H9 (cell line): ENCODE measurements around the gene TCEAL4. TPM values are rescaled to one million over a fixed set of nuclear protein-coding genes. Genes with fewer than 3 reads are reported as not detected.

ENCODE experiments used
- DNase-seq: peaks from one replicate; pipeline ENCODE4 v3.0.0-alpha.2; 2017
- H2AFZ ChIP-seq: one replicate; pipeline ENCODE4 v1.6.1; 2013; ENCODE audit warnings: mild to moderate bottlenecking, low read length, control low read depth, moderate library complexity
- H2AK5ac ChIP-seq: 2 replicates; pipeline ENCODE4 v1.6.1; 2013; ENCODE audit warnings: low read length, control low read depth, mixed read lengths; ENCODE audit not compliant: insufficient read length
- H2BK120ac ChIP-seq: one replicate; pipeline ENCODE4 v1.6.1; 2013; ENCODE audit warnings: low read depth, mild to moderate bottlenecking, low read length, control low read depth, inconsistent platforms; ENCODE audit not compliant: poor library complexity, severe bottlenecking
- H2BK12ac ChIP-seq: 2 replicates; pipeline ENCODE4 v1.6.1; 2013; ENCODE audit warnings: low read length, control low read depth, mixed read lengths, low read depth; ENCODE audit not compliant: insufficient read length
- H2BK15ac ChIP-seq: 2 replicates; pipeline ENCODE4 v1.6.1; 2013; ENCODE audit warnings: low read depth, low read length, control low read depth
- H2BK20ac ChIP-seq: one replicate; pipeline ENCODE4 v1.6.1; 2013; ENCODE audit warnings: low read depth, mild to moderate bottlenecking, low read length, control low read depth, inconsistent platforms; ENCODE audit not compliant: poor library complexity, severe bottlenecking
- H2BK5ac ChIP-seq: 2 replicates; pipeline ENCODE4 v1.6.1; 2013; ENCODE audit warnings: low read length, control low read depth, mixed read lengths; ENCODE audit not compliant: insufficient read length
- H3K14ac ChIP-seq: 2 replicates; pipeline ENCODE4 v1.6.1; 2013; ENCODE audit warnings: low read length, control low read depth; ENCODE audit not compliant: insufficient read depth
- H3K18ac ChIP-seq: 2 replicates; pipeline ENCODE4 v1.6.1; 2013; ENCODE audit warnings: low read depth, mild to moderate bottlenecking, mixed read lengths, low read length, control low read depth; ENCODE audit not compliant: insufficient read length
- H3K23ac ChIP-seq: 2 replicates; pipeline ENCODE4 v1.6.1; 2013; ENCODE audit warnings: low read length, control low read depth, mixed read lengths, low read depth; ENCODE audit not compliant: insufficient read length
- H3K23me2 ChIP-seq: 2 replicates; pipeline ENCODE4 v1.6.1; 2013; ENCODE audit warnings: low read depth, mild to moderate bottlenecking, mixed read lengths, low read length, control low read depth; ENCODE audit not compliant: insufficient read length, poor library complexity, severe bottlenecking
- H3K27ac ChIP-seq: 2 replicates; pipeline ENCODE4 v1.5.1; 2013; ENCODE audit warnings: low read length, control low read depth, mixed read lengths, low read depth; ENCODE audit not compliant: insufficient read length
- H3K27me3 ChIP-seq: 2 replicates; pipeline ENCODE4 v1.6.1; 2013; ENCODE audit warnings: low read length, control low read depth, inconsistent platforms; ENCODE audit not compliant: insufficient read depth
- H3K4ac ChIP-seq: 2 replicates; pipeline ENCODE4 v1.6.1; 2013; ENCODE audit warnings: low read depth, mild to moderate bottlenecking, control low read depth, inconsistent platforms, low read length, moderate library complexity
- H3K4me1 ChIP-seq: 2 replicates; pipeline ENCODE4 v1.6.1; 2013; ENCODE audit warnings: low read length, control low read depth, inconsistent platforms; ENCODE audit not compliant: insufficient read depth
- H3K4me2 ChIP-seq: 2 replicates; pipeline ENCODE4 v1.6.1; 2013; ENCODE audit warnings: low read length, control low read depth, mixed read lengths; ENCODE audit not compliant: insufficient read length, insufficient read depth
- H3K56ac ChIP-seq: 2 replicates; pipeline ENCODE4 v1.6.1; 2013; ENCODE audit warnings: low read depth, mild to moderate bottlenecking, mixed read lengths, low read length, control low read depth; ENCODE audit not compliant: insufficient read length
- H3K79me1 ChIP-seq: 2 replicates; pipeline ENCODE4 v1.6.1; 2013; ENCODE audit warnings: low read depth, mild to moderate bottlenecking, moderate library complexity, low read length, control low read depth, inconsistent platforms; ENCODE audit not compliant: insufficient read depth, poor library complexity, severe bottlenecking
- H3K79me2 ChIP-seq: 2 replicates; pipeline ENCODE4 v1.6.1; 2013; ENCODE audit warnings: low read length, control low read depth, inconsistent platforms; ENCODE audit not compliant: insufficient read depth
- H3K9ac ChIP-seq: 2 replicates; pipeline ENCODE4 v1.6.1; 2013; ENCODE audit warnings: low read length, control low read depth, mixed read lengths; ENCODE audit not compliant: insufficient read length; ENCODE audit errors: extremely low read depth
- H3K9me3 ChIP-seq: one replicate; pipeline ENCODE4 v1.6.1; 2013; ENCODE audit warnings: low read depth, low read length, inconsistent platforms; ENCODE audit not compliant: control insufficient read depth
- H3T11ph ChIP-seq: one replicate; pipeline ENCODE4 v1.6.1; 2013; ENCODE audit warnings: mild to moderate bottlenecking, low read length, control low read depth, inconsistent platforms
- H4K20me1 ChIP-seq: one replicate; pipeline ENCODE4 v1.6.1; 2013; ENCODE audit not compliant: control insufficient read depth, insufficient read length, insufficient read depth
- H4K5ac ChIP-seq: 2 replicates; pipeline ENCODE4 v1.6.1; 2013; ENCODE audit warnings: low read depth, mild to moderate bottlenecking, mixed read lengths, low read length, control low read depth; ENCODE audit not compliant: insufficient read length
- H4K8ac ChIP-seq: replicated peaks from 2 replicates; pipeline ENCODE4 v1.6.1; 2013; ENCODE audit warnings: low read length, control low read depth, mixed read lengths, low read depth; ENCODE audit not compliant: insufficient read length
- H4K91ac ChIP-seq: 2 replicates; pipeline ENCODE4 v1.6.1; 2013; ENCODE audit warnings: low read depth, mild to moderate bottlenecking, moderate library complexity, mixed read lengths, low read length, control low read depth; ENCODE audit not compliant: insufficient read length
- H3K27ac Mint-ChIP-seq, 3 experiments: 2 replicates in 2 of 3; 3 replicates in 1 of 3; pipeline ENCODE4 v1.8.0; 2020 to 2021; ENCODE audit warnings: mixed read lengths in 3 of 3, mild to moderate bottlenecking in 1 of 3, moderate library complexity in 1 of 3
- H3K27me3 Mint-ChIP-seq: 2 replicates; pipeline ENCODE4 v1.8.0; 2021; ENCODE audit warnings: low read depth, mild to moderate bottlenecking, moderate library complexity, mixed read lengths
- H3K36me3 Mint-ChIP-seq, 3 experiments: 2 replicates in 2 of 3; 3 replicates in 1 of 3; pipeline ENCODE4 v1.8.0; 2020 to 2021; ENCODE audit warnings: low read depth in 3 of 3, mixed read lengths in 3 of 3; ENCODE audit not compliant: insufficient read depth in 1 of 3
- H3K4me1 Mint-ChIP-seq, 2 experiments: 2 replicates each; pipeline ENCODE4 v1.8.0; 2020; ENCODE audit warnings: mixed read lengths in 2 of 2
- H3K4me3 Mint-ChIP-seq, 2 experiments: 2 replicates in 1 of 2; 3 replicates in 1 of 2; pipeline ENCODE4 v1.8.0; 2020 to 2021; ENCODE audit warnings: mild to moderate bottlenecking in 2 of 2, mixed read lengths in 2 of 2, moderate library complexity in 1 of 2
- H3K9me3 Mint-ChIP-seq, 2 experiments: 2 replicates in 1 of 2; 3 replicates in 1 of 2; pipeline ENCODE4 v1.8.0; 2020; ENCODE audit warnings: mild to moderate bottlenecking in 2 of 2, mixed read lengths in 2 of 2, moderate library complexity in 1 of 2
- CTCF ChIP-seq: fragments of 200-600 bp; sonication (generic); conservative IDR thresholded peaks from 3 replicates; pipeline ENCODE4 v1.8.0; 2021; ENCODE audit warnings: antibody characterized with exemption, mild to moderate bottlenecking
- WGBS: extraction: QIAGEN DNeasy Blood & Tissue Kit; methylation state at CpG from one replicate; pipeline ENCODE4 v1.1.7; 2013; ENCODE audit warnings: missing lambda C conversion rate, low lambda C conversion rate, mixed read lengths; ENCODE audit not compliant: insufficient read length; ENCODE audit errors: extremely low coverage; 5-methylcytosine and 5-hydroxymethylcytosine counted together
- total RNA-seq: library from RNA; stranded (reverse); gene quantifications from 2 replicates; pipeline ENCODE4 v1.2.1, GENCODE V29; 2021

TCEAL4 gene
- total RNA-seq, 1 experiment from 2014 or later = 49.9 TPM

GRCh38 chrX:103571121-103571520 lies 14.2 kb upstream of the TCEAL4 start:
- Histone ChIP-seq H3K14ac (no peak overlapping the region), H3K27ac (no peak overlapping the region), H3K23ac (no peak overlapping the region), H2BK15ac (no peak overlapping the region), H2BK5ac (no peak overlapping the region), H4K20me1 (no peaks in the 10 kb centered on the region), H4K91ac (no peak overlapping the region), H3K56ac (no peak overlapping the region), H3K23me2 (no peaks in the 10 kb centered on the region), H2BK12ac (no peak overlapping the region), H3K79me1 (no peaks in the 10 kb centered on the region), H2AK5ac (no peak overlapping the region), H3K4me2 (no peak overlapping the region), H4K8ac (no peak overlapping the region), H3K9ac (no peak overlapping the region), H4K5ac (no peak overlapping the region), H2BK120ac (no peak overlapping the region), H2BK20ac (no peak overlapping the region), H3T11ph (no peak overlapping the region), H3K79me2 (no peaks in the 10 kb centered on the region), H3K9me3 (no peaks in the 10 kb centered on the region), H3K4ac (no peak overlapping the region), H3K27me3 (no peaks in the 10 kb centered on the region), H3K18ac (no peak overlapping the region), H3K4me1 (no peaks in the 10 kb centered on the region), H2AFZ (no peak overlapping the region)
- H3K36me3 Mint-ChIP-seq = no peaks in the 10 kb centered on the region
- no peak overlapping the region; a peak in 1 of 5 replicates for H3K4me3 Mint-ChIP-seq
- WGBS = no CpG with 5 or more reads among the region's 6 CpGs
- no peaks in the 10 kb centered on the region for H3K4me1 Mint-ChIP-seq
- no peaks in the 10 kb centered on the region; the same call in 1 of the 2 replicates for H3K27me3 Mint-ChIP-seq
- no peak for TF ChIP-seq CTCF
- H3K9me3 Mint-ChIP-seq = peaks cover 0 to 15% of the 10 kb centered on the region in 2 experiments; a peak in 2 of 5 replicates
- no peak for DNase-seq
- no peak overlapping the region for H3K27ac Mint-ChIP-seq
